H9 (cell line): ENCODE measurements around the gene ZFAND5. TPM values are rescaled to one million over a fixed set of nuclear protein-coding genes. Genes with fewer than 3 reads are reported as not detected.

ENCODE experiments used
- DNase-seq: peaks from one replicate; pipeline ENCODE4 v3.0.0-alpha.2; 2017
- H2AFZ ChIP-seq: one replicate; pipeline ENCODE4 v1.6.1; 2013; ENCODE audit warnings: mild to moderate bottlenecking, low read length, control low read depth, moderate library complexity
- H2AK5ac ChIP-seq: 2 replicates; pipeline ENCODE4 v1.6.1; 2013; ENCODE audit warnings: low read length, control low read depth, mixed read lengths; ENCODE audit not compliant: insufficient read length
- H2BK120ac ChIP-seq: one replicate; pipeline ENCODE4 v1.6.1; 2013; ENCODE audit warnings: low read depth, mild to moderate bottlenecking, low read length, control low read depth, inconsistent platforms; ENCODE audit not compliant: poor library complexity, severe bottlenecking
- H2BK12ac ChIP-seq: 2 replicates; pipeline ENCODE4 v1.6.1; 2013; ENCODE audit warnings: low read length, control low read depth, mixed read lengths, low read depth; ENCODE audit not compliant: insufficient read length
- H2BK15ac ChIP-seq: 2 replicates; pipeline ENCODE4 v1.6.1; 2013; ENCODE audit warnings: low read depth, low read length, control low read depth
- H2BK20ac ChIP-seq: one replicate; pipeline ENCODE4 v1.6.1; 2013; ENCODE audit warnings: low read depth, mild to moderate bottlenecking, low read length, control low read depth, inconsistent platforms; ENCODE audit not compliant: poor library complexity, severe bottlenecking
- H2BK5ac ChIP-seq: 2 replicates; pipeline ENCODE4 v1.6.1; 2013; ENCODE audit warnings: low read length, control low read depth, mixed read lengths; ENCODE audit not compliant: insufficient read length
- H3K14ac ChIP-seq: 2 replicates; pipeline ENCODE4 v1.6.1; 2013; ENCODE audit warnings: low read length, control low read depth; ENCODE audit not compliant: insufficient read depth
- H3K18ac ChIP-seq: 2 replicates; pipeline ENCODE4 v1.6.1; 2013; ENCODE audit warnings: low read depth, mild to moderate bottlenecking, mixed read lengths, low read length, control low read depth; ENCODE audit not compliant: insufficient read length
- H3K23ac ChIP-seq: 2 replicates; pipeline ENCODE4 v1.6.1; 2013; ENCODE audit warnings: low read length, control low read depth, mixed read lengths, low read depth; ENCODE audit not compliant: insufficient read length
- H3K23me2 ChIP-seq: 2 replicates; pipeline ENCODE4 v1.6.1; 2013; ENCODE audit warnings: low read depth, mild to moderate bottlenecking, mixed read lengths, low read length, control low read depth; ENCODE audit not compliant: insufficient read length, poor library complexity, severe bottlenecking
- H3K27ac ChIP-seq: 2 replicates; pipeline ENCODE4 v1.5.1; 2013; ENCODE audit warnings: low read length, control low read depth, mixed read lengths, low read depth; ENCODE audit not compliant: insufficient read length
- H3K27me3 ChIP-seq: 2 replicates; pipeline ENCODE4 v1.6.1; 2013; ENCODE audit warnings: low read length, control low read depth, inconsistent platforms; ENCODE audit not compliant: insufficient read depth
- H3K4ac ChIP-seq: 2 replicates; pipeline ENCODE4 v1.6.1; 2013; ENCODE audit warnings: low read depth, mild to moderate bottlenecking, control low read depth, inconsistent platforms, low read length, moderate library complexity
- H3K4me1 ChIP-seq: 2 replicates; pipeline ENCODE4 v1.6.1; 2013; ENCODE audit warnings: low read length, control low read depth, inconsistent platforms; ENCODE audit not compliant: insufficient read depth
- H3K4me2 ChIP-seq: 2 replicates; pipeline ENCODE4 v1.6.1; 2013; ENCODE audit warnings: low read length, control low read depth, mixed read lengths; ENCODE audit not compliant: insufficient read length, insufficient read depth
- H3K56ac ChIP-seq: 2 replicates; pipeline ENCODE4 v1.6.1; 2013; ENCODE audit warnings: low read depth, mild to moderate bottlenecking, mixed read lengths, low read length, control low read depth; ENCODE audit not compliant: insufficient read length
- H3K79me1 ChIP-seq: 2 replicates; pipeline ENCODE4 v1.6.1; 2013; ENCODE audit warnings: low read depth, mild to moderate bottlenecking, moderate library complexity, low read length, control low read depth, inconsistent platforms; ENCODE audit not compliant: insufficient read depth, poor library complexity, severe bottlenecking
- H3K79me2 ChIP-seq: 2 replicates; pipeline ENCODE4 v1.6.1; 2013; ENCODE audit warnings: low read length, control low read depth, inconsistent platforms; ENCODE audit not compliant: insufficient read depth
- H3K9ac ChIP-seq: 2 replicates; pipeline ENCODE4 v1.6.1; 2013; ENCODE audit warnings: low read length, control low read depth, mixed read lengths; ENCODE audit not compliant: insufficient read length; ENCODE audit errors: extremely low read depth
- H3K9me3 ChIP-seq: one replicate; pipeline ENCODE4 v1.6.1; 2013; ENCODE audit warnings: low read depth, low read length, inconsistent platforms; ENCODE audit not compliant: control insufficient read depth
- H3T11ph ChIP-seq: one replicate; pipeline ENCODE4 v1.6.1; 2013; ENCODE audit warnings: mild to moderate bottlenecking, low read length, control low read depth, inconsistent platforms
- H4K20me1 ChIP-seq: one replicate; pipeline ENCODE4 v1.6.1; 2013; ENCODE audit not compliant: control insufficient read depth, insufficient read length, insufficient read depth
- H4K5ac ChIP-seq: 2 replicates; pipeline ENCODE4 v1.6.1; 2013; ENCODE audit warnings: low read depth, mild to moderate bottlenecking, mixed read lengths, low read length, control low read depth; ENCODE audit not compliant: insufficient read length
- H4K8ac ChIP-seq: replicated peaks from 2 replicates; pipeline ENCODE4 v1.6.1; 2013; ENCODE audit warnings: low read length, control low read depth, mixed read lengths, low read depth; ENCODE audit not compliant: insufficient read length
- H4K91ac ChIP-seq: 2 replicates; pipeline ENCODE4 v1.6.1; 2013; ENCODE audit warnings: low read depth, mild to moderate bottlenecking, moderate library complexity, mixed read lengths, low read length, control low read depth; ENCODE audit not compliant: insufficient read length
- H3K27ac Mint-ChIP-seq, 3 experiments: 2 replicates in 2 of 3; 3 replicates in 1 of 3; pipeline ENCODE4 v1.8.0; 2020 to 2021; ENCODE audit warnings: mixed read lengths in 3 of 3, mild to moderate bottlenecking in 1 of 3, moderate library complexity in 1 of 3
- H3K27me3 Mint-ChIP-seq: 2 replicates; pipeline ENCODE4 v1.8.0; 2021; ENCODE audit warnings: low read depth, mild to moderate bottlenecking, moderate library complexity, mixed read lengths
- H3K36me3 Mint-ChIP-seq, 3 experiments: 2 replicates in 2 of 3; 3 replicates in 1 of 3; pipeline ENCODE4 v1.8.0; 2020 to 2021; ENCODE audit warnings: low read depth in 3 of 3, mixed read lengths in 3 of 3; ENCODE audit not compliant: insufficient read depth in 1 of 3
- H3K4me1 Mint-ChIP-seq, 2 experiments: 2 replicates each; pipeline ENCODE4 v1.8.0; 2020; ENCODE audit warnings: mixed read lengths in 2 of 2
- H3K4me3 Mint-ChIP-seq, 2 experiments: 2 replicates in 1 of 2; 3 replicates in 1 of 2; pipeline ENCODE4 v1.8.0; 2020 to 2021; ENCODE audit warnings: mild to moderate bottlenecking in 2 of 2, mixed read lengths in 2 of 2, moderate library complexity in 1 of 2
- H3K9me3 Mint-ChIP-seq, 2 experiments: 2 replicates in 1 of 2; 3 replicates in 1 of 2; pipeline ENCODE4 v1.8.0; 2020; ENCODE audit warnings: mild to moderate bottlenecking in 2 of 2, mixed read lengths in 2 of 2, moderate library complexity in 1 of 2
- WGBS: extraction: QIAGEN DNeasy Blood & Tissue Kit; methylation state at CpG from one replicate; pipeline ENCODE4 v1.1.7; 2013; ENCODE audit warnings: missing lambda C conversion rate, low lambda C conversion rate, mixed read lengths; ENCODE audit not compliant: insufficient read length; ENCODE audit errors: extremely low coverage; 5-methylcytosine and 5-hydroxymethylcytosine counted together
- total RNA-seq: library from RNA; stranded (reverse); gene quantifications from 2 replicates; pipeline ENCODE4 v1.2.1, GENCODE V29; 2021
- TF ChIP-seq, protein P1 (sequence below): fragments of 200-600 bp; sonication (generic); conservative IDR thresholded peaks from 3 replicates; pipeline ENCODE4 v1.8.0; 2021; ENCODE audit warnings: antibody characterized with exemption, mild to moderate bottlenecking

ZFAND5 gene
- total RNA-seq, 1 experiment from 2014 or later = 304 TPM

DNA sequence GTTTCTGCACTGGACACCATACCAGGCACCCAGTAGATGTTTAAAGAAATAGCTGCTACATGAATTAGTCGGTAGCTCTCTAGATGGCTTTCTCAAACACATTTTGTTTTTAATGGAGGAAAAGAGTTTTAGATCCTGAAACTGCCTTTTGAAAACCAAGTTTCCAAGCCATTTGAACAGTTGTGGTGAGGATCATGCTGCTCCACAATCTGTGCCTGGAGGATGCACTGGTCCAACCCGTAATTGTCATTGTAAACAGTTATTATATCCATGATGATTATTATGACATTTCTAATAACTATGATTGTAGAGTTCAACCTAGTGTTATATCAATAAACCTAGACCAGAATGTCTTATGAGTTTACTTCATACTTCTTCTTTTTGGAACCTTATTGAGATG is 35.9 kb upstream of the ZFAND5 start:
- Mint-ChIP-seq H3K4me1 (peaks cover 21 to 23% of the 10 kb centered on the region in 2 experiments; a peak in 3 of 4 replicates), H3K27ac (no peak overlapping the region), H3K9me3 (no peaks in the 10 kb centered on the region), H3K36me3 (no peaks in the 10 kb centered on the region), H3K4me3 (no peak overlapping the region), H3K27me3 (no peaks in the 10 kb centered on the region)
- H3K27me3 ChIP-seq = no peaks in the 10 kb centered on the region
- H2AFZ ChIP-seq = no peak overlapping the region
- H3K23me2 ChIP-seq = no peaks in the 10 kb centered on the region
- H3K56ac ChIP-seq = no peak overlapping the region
- H3K18ac ChIP-seq = no peak overlapping the region
- no peak overlapping the region for H3K27ac ChIP-seq
- no peaks in the 10 kb centered on the region for H3K79me2 ChIP-seq
- H3K79me1 ChIP-seq = no peaks in the 10 kb centered on the region
- no peak overlapping the region for H3K23ac ChIP-seq
- H4K91ac ChIP-seq = no peak overlapping the region
- H3K9me3 ChIP-seq = no peaks in the 10 kb centered on the region
- no peak overlapping the region for H3K9ac ChIP-seq
- H2BK5ac ChIP-seq = no peak overlapping the region
- DNase-seq = no peak
- H4K8ac ChIP-seq = no peak overlapping the region
- no peaks in the 10 kb centered on the region for H4K20me1 ChIP-seq
- H2BK15ac ChIP-seq = no peak overlapping the region
- H3K14ac ChIP-seq = no peak overlapping the region
- no peak overlapping the region for H3T11ph ChIP-seq
- TF ChIP-seq, protein P1, sequence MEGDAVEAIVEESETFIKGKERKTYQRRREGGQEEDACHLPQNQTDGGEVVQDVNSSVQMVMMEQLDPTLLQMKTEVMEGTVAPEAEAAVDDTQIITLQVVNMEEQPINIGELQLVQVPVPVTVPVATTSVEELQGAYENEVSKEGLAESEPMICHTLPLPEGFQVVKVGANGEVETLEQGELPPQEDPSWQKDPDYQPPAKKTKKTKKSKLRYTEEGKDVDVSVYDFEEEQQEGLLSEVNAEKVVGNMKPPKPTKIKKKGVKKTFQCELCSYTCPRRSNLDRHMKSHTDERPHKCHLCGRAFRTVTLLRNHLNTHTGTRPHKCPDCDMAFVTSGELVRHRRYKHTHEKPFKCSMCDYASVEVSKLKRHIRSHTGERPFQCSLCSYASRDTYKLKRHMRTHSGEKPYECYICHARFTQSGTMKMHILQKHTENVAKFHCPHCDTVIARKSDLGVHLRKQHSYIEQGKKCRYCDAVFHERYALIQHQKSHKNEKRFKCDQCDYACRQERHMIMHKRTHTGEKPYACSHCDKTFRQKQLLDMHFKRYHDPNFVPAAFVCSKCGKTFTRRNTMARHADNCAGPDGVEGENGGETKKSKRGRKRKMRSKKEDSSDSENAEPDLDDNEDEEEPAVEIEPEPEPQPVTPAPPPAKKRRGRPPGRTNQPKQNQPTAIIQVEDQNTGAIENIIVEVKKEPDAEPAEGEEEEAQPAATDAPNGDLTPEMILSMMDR = no peak
- WGBS = no CpG with 5 or more reads among the region's 2 CpGs
- H2BK20ac ChIP-seq = no peak overlapping the region
- H2BK12ac ChIP-seq = no peak overlapping the region
- no peak overlapping the region for H2BK120ac ChIP-seq
- H3K4me1 ChIP-seq = no peaks in the 10 kb centered on the region
- no peak overlapping the region for H4K5ac ChIP-seq
- no peak overlapping the region for H3K4me2 ChIP-seq
- H2AK5ac ChIP-seq = no peak overlapping the region
- H3K4ac ChIP-seq = no peak overlapping the region
